Stimulated activated CD4-positive, alpha-beta T cell treated with anti-CD3 and anti-CD28 coated beads, Interleukin-15, amount 100 ng/mL, for 24 hours (primary cell): ENCODE measurements around the gene CRABP1.
"Not testable (repeated sequence)": the region's sequence is repeated elsewhere in the genome, so short reads cannot be mapped to it uniquely, and the experiment has no call there.

ENCODE experiments used
- DNase-seq: peaks from one replicate; pipeline ENCODE4 v3.0.0-alpha.2; 2020

The CRABP1 gene

DNA sequence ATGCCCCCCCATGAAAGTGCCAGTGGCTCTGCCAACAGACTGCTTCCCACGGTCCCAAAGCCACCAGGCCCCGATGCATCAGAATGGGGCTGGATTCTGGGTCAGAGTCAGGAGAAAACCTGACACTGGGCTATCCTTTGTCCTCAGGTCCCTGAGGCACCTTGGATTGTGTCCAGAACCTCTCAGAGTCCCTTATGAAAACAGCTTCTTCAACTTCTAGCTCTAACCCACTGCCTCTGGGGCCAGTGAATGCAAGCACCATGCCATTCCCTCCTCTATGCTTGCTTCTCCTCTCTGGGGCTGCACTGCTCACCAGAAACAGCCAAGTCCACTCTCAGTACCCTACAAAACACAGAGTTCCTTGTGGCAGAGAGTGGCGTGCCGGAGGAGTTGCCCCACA is 9.9 kb downstream of the CRABP1 start:
- DNase-seq = no peak

DNA sequence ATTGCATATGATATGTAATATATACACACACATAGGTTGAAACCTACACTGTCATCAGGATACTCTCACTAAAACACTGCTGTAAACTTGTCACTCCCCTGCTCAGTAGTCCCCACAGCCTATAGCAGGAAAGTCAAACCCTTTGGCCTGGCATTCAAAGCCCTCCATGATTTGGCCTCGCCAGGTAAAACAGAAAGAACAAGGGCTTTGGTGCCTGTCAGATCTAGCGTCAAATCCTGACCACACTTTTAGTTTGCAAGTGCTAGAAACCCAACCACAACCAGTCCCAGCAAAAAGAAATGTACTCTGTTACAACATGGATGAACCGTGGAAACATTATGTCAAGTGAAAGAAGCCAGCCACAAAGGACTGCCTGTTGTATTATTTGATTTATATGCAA is 11.4 kb downstream of the CRABP1 start:
- no peak for DNase-seq

GRCh38 chr15:78353093-78353492 is 12.9 kb downstream of the CRABP1 start:
- no peak for DNase-seq

DNA sequence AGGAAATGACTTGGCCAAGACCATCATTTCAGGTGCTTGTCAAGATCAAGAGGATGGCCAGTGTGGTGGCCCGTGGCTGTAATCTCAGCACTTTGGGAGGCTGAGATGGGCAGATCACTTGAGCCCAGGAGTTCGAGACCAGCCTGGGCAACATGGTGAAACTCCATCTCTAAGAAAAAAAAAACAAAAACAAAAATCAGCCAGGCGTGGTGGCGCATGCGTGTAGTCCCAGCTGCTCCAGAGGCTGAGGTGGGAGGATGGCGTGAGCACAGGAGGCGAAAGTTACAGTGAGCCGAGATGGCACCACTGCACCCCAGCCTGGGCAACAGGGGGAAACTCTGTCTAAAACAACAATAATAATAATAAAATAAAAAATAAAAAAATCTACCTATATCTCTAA is 15.0 kb downstream of the CRABP1 start:
- no peak for DNase-seq

- no peak for DNase-seq
These were observed 18.1 kb downstream of the CRABP1 start for GRCh38 chr15:78358102-78358870.

DNA sequence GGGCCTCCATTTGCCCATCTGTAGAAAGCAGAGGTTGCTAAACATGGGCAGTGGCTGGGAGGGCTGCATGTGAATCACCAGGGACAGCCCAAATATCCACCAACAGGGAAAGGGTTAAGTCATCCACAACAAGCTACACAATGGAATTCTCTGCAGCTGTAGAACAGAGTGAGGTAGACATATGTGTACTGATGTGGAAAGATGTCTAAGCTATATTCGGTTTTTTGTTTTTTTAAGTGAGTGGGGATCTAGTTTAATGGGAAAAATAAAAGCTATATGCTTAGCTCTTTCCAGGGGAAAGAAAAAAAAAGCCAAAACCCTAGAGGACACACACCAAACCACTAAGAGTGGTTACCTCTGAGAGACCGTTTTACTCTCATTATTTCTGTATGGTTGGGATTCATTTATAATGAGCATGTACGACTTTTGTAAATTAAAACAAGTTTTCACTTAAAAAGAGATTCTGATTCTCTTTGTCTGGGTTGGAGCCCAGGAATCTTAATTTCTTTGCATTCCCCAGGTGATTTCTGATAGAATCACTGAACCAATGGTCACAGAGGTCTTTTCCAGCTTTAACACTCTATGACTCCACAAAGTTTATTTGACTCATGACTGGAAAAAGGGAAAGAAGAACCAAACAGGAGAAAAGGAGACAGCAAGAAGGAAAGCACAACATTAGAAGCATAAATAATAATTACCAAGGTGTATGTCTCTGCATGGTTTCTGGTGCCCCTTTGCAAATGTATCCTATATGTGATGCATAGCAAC is 19.1 kb downstream of the CRABP1 start:
- no peak for DNase-seq

- DNase-seq = no peak
These were observed 20.2 kb downstream of the CRABP1 start for GRCh38 chr15:78360367-78360801.

GRCh38 chr15:78360958-78361718 is 21.0 kb downstream of the CRABP1 start:
- DNase-seq = no peak

DNA sequence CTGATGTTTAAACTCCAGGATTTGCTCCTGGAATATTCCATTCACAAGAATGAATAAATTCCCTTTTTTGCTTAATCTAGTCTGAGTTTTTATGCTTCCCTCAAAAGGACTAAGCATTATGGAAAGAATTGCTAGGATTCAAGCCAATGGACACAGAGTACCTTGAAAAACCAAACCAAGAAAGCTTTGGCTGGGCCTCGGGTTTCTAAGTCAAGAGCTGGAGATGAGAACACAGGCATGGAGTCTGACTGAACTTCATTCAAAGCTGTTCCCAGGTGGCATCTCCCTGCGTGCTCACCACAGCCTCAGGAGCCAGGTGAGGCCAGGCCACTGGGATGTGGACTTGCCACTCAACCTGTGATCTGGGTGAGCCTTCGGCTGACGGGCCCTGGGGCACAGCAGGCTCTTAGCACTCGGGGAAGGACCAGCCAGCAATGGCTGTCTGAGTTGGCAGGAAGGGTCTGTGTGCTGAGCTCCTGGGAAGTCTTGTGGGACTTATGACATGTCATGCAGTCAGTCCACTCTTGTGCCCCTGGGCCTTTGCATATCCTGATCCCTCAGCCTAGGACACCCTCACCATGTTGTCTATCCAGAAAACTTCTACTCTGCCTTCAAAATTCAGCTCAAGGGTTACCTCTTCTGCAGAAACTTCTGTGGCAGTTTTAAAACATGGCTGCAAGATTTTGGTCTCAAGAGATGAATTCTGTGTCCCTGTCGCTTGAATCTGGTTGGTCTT is 21.8 kb downstream of the CRABP1 start:
- no peak for DNase-seq

GRCh38 chr15:78362716-78363380 is 22.7 kb downstream of the CRABP1 start:
- no peak for DNase-seq

DNA sequence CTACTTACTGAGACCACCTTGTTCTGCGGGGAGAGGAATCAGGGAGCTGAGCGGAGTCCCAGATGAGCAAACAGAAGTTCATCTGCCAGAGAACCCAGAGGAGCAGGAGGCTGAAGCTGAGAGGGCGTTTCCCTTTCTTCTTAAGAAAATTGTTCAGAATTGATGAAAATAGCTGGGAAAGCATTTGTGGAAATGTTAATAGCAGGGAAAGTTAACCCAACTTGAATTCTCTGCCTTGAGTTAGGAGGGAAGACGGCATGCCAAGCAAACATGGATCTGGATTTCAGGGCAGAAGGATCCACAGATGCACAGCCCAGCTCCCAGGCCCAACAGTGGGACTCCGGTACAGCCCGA is 23.2 kb downstream of the CRABP1 start:
- no peak for DNase-seq

GRCh38 chr15:78364233-78364632 is 24.1 kb downstream of the CRABP1 start:
- no peak for DNase-seq

DNA sequence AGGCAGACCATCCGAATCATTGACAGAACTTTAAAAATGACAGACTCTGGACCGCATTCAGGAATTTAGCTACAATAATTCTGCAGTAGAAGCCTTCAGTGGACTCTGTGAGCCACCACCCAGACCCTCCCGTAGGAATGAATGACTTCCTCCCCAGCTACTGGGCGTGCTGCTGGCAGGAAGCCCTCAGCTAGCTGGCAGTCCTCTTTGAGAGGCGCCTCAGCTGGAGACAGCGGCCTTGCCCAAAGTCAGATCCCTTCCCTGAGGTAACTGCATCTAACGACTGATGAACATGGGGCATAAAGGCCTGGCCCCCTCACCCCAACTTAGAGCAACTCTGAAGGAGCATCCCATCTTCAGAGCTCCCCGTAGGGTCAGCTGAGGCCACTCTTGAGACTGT is 25.8 kb downstream of the CRABP1 start:
- no peak for DNase-seq

DNA sequence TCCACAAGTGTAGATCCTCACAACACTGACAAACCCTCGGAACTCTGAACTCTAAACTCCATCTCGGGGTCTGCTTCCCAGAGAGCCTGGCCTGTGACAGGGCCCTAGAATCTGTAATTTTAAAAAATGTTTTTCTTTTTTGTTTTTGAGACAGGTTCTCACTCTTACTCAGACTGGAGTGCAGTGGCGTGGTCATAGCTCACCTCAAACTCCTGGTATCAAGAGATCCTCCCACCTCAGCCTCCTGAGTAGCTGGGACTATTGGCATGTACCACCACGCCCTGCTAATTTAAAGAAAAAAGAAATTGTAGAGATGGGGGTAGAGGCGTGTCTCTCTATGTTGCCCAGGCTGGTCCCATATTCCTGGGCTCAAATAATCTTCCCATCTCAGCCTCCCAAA is 26.2 kb downstream of the CRABP1 start:
- no peak for DNase-seq

DNA sequence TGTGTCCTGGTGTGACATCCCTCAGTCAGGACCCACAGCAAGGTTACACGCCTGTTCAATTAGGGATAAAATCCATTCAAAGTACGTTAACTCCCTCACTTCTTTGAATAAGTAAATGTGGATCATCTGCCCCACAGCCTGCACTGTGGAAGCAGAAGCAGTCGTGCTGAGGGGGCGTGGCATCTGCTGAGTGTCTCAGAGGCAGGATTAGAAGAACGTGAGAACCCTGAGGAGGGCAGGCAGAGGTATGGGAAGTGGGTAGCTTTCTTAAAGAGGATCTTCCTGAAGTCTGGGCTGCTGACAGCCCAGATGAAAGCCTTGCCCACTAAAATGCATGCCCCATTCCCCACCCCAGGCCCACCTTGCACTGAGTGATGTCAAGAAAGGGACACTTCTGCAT is 28.5 kb downstream of the CRABP1 start:
- no peak for DNase-seq

DNA sequence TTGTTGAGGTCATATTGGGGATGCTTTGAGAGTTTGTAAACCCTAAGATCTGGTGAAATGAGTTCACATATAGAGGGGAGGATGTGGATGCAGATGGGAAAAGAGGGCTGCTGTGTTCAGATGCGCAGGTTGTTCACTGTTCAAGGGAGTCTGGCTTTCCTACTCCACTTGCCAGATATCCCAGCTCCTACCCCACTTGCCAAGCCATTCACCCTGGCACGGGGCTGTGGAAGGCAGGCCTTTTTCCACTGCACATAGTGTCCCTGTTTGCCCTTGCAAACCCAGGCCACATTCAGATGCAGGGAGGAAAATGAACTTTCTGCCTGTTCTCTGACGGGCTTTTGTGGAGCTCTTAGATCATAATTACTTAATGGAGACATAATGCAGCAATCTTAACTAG is 29.0 kb downstream of the CRABP1 start:
- no peak for DNase-seq

DNA sequence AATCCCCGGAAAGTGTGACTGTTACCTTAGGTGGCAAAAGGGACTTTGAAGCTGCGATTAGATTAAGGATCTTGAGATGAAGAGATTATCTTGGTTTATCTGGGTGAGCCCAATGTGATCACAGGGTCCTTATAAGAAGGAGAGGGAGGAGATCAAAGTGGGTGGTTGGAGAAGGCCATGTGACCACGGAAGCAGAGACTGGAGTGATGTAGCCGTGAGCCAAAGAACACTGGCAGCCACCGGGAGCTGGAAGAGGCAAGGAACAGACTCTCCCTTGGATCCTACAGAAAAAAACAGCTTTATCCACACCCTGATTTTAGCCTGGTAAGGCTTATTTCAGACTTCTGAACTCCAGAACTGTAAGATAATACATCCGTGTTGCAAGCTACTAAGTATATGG is 29.9 kb downstream of the CRABP1 start:
- DNase-seq = no peak

DNA sequence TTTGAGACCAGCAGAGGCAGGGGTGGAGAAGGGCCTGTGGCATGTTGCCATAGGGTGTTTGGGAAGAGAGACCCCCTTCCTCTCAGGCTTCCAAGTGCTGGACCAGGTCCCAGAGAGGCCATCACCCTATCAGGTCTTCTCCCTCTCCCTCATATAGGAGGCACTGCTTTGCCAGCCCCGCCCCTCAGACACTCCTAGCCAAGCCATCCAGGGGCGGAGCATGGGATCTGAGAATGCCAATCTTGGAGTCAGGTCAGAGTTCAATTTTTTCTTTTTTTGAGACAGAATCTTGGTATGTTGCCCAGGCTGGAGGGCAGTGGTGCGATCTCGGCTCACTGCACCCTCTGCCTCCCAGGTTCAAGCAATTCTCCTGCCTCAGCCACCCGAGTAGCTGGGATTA is 32.7 kb downstream of the CRABP1 start:
- no peak for DNase-seq

DNA sequence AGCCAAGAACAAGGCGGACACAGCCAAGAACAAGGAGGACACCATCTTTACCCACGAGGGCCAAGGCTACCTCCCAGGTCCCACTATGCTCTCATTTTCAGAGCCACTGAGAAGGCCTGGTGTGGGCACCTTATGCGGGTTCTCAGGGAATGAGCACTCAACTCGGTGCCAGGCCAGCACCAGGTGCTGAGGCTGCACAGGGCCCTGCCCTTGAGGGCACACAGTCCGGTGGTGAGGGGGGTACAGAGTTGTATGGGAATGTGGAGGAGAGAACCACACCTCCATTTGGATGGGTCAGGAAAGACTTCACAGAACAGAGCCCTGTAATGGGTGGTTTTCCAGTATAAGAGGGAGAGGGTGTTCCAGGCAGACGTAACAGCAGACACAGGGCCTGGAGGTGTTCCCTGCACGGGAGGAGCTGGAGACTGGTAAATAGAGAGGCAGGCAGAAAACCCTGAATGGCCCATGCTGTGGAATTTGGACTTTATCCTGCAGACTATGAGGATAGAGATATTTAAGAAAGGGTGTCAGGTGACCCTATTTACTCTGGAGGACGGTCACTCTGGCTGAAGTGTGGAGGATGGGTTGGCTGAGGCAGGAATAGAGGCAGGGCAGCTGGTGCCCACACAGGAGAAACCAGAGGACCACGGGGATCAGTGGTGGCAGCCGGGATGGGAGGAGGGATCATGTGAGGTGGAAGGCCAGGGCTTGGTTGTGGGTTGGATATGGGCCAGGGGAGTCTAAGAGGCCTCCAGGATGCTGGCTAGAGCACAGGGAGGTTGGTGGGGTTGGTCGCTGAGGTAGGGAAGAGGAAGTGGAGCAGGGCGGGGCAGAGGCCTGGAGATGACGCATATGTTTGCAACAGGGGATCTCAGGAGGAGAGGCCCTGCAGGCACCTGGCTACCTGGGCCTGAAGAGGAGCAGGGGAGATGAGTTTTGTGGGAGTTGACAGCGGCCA is 34.6 kb downstream of the CRABP1 start:
- DNase-seq = no peak

DNA sequence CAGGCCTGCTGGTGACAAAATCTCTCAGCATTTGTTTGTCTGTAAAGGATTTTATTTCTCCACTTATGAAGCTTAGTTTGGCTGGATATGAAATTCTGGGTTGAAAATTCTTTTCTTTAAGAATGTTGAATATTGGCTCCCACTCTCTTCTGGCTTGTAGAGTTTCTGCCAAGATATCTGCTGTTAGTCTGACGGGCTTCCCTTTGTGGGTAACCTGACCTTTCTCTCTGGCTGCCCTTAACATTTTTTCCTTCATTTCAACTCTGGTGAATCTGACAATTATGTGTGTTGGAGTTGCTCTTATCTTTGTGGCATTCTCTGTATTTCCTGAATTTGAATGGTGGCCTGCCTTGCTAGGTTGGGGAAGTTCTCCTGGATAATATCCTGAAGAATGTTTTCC is 40.0 kb downstream of the CRABP1 start:
- DNase-seq = not testable (repeated sequence)
